Measurements from ENCODE around the gene CYP4F12. TPM values are rescaled to one million over a fixed set of nuclear protein-coding genes. Genes with fewer than 3 reads are reported as not detected.

CYP4F12 gene
- total and polyA plus RNA-seq, 2 of the 8 experiments (the other 6 are each of a cell fraction or from before 2014, with no cell fraction given): not detected

- TF ChIP-seq SRF (IDR thresholded peaks at IDR 0.05; ENCODE audit: low read depth, low read length) (no peak), HDAC6 (IDR thresholded peaks at IDR 0.05; ENCODE audit: low read depth, low read length) (no peak), SIX5 (IDR thresholded peaks at IDR 0.05; ENCODE audit: low read depth, low read length) (no peak), KDM4A (IDR thresholded peaks at IDR 0.05; ENCODE audit: low read depth, low read length, severe bottlenecking) (no peak), SP4 (IDR thresholded peaks at IDR 0.05; ENCODE audit: low read length) (no peak), SP1 (IDR thresholded peaks at IDR 0.05; ENCODE audit: low read depth, low read length) (no peak), CBX5 (IDR thresholded peaks at IDR 0.05; ENCODE audit: low read depth, low read length) (no peak)
Measured at GRCh38 chr19:15733895-15734294, 61.0 kb downstream of the CYP4F12 start (continued).
